GM23248 (cell line): ENCODE results near the gene MAPK11.

Source experiments
- EZH2 ChIP-seq: fragments of 200-600 bp; sonication (generic); IDR thresholded peaks from 2 replicates; pipeline ENCODE4 v1.6.1; 2018; ENCODE audit warnings: antibody characterized with exemption, mild to moderate bottlenecking; ENCODE audit not compliant: insufficient read depth, poor library complexity, severe bottlenecking
- EZH2phosphoT487 ChIP-seq: fragments of 200-600 bp; sonication (generic); IDR thresholded peaks from 2 replicates; pipeline ENCODE4 v1.6.1; 2018; ENCODE audit warnings: antibody characterized with exemption, moderate library complexity, mild to moderate bottlenecking, low read depth; ENCODE audit not compliant: insufficient read depth

DNA sequence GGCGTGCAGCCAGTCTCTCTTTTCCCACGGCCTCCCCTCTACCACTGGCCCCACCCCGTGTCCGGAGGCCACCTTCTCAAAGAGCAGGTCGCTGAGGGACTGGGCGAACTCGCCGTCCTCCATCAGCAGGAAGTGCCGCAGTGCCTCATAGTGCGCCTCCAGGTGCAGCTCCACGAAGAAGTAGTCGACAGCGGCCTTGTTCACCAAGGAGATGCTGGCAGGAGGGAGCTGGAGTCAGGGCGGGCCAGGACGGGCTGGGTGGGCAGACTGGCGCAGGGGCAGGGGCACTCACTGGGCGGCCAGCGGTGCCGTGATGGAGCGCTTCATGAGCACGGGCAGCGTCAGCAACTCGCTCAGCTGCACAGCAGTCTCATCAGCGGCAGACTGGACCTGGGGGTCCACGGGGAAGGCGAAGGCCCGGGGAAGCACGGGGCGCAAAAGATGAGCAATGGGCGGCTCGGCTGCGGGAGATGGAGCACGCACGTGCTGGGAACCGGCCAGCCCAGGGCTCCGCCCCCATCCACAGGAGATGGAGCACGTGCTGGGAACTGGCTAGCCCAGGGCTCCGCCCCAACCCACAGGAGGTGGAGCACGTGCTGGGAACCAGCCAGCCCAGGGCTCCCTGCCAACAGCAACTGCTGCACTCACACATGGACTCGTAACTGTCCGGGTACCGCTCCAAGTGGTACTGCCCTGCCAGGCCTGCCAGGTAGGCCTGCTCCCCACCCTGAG, 51.0 kb downstream of the MAPK11 start:
- TF ChIP-seq EZH2 (no peak), EZH2phosphoT487 (no peak)
